ENCODE results near the gene EIF4E1B. TPM values are rescaled to one million over a fixed set of nuclear protein-coding genes. Genes with fewer than 3 reads are reported as not detected.
A peak's percentile ranks its signal among the peaks of the same experiment; 100 is the strongest.

EIF4E1B gene
- total and polyA plus RNA-seq, 2 donors (not counting 1 experiment from before 2014, with no cell fraction given): not detected

DNA sequence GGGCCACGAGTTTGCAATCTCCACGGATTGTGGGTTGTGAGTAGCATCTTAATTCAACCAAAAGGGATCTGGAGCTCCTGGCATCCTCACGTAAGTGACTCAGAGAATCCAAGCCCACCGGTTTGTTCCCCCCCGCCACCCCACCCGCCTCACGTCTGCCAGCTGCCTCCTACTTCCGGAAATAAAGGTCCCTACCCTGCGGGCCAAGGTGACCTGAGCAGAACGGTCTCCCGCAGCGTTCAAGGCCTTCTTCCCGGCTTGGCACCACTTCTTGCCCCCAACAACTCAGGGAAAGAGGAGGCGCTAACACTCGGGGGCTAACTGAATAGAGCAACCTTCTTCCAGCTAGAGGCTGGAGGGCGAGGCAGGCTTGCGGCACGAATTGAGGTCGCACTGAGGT lies 11.7 kb upstream of the EIF4E1B start:
- Histone ChIP-seq H3K36me3 (ENCODE audit: control insufficient read depth, insufficient read depth, low read length) (no peaks in the 10 kb centered on the region), H3K27me3 (ENCODE audit: control insufficient read depth, insufficient read depth, low read length) (peaks cover 13% of the 10 kb centered on the region), H3K79me2 (ENCODE audit: control insufficient read depth, insufficient read depth, low read length) (no peaks in the 10 kb centered on the region), H3K4me1 (ENCODE audit: control insufficient read depth, extremely low read depth, insufficient read depth, low read length) (peaks cover 27% of the 10 kb centered on the region), H3K4me3 (replicated peaks in 1 of 4; ENCODE audit: control extremely low read depth in 1 of 4, insufficient read depth in 1 of 4, low read depth in 3 of 4, low read length in 4 of 4) (peak overlapping the region in 1 of 4 experiments; percentile 6), H4K20me1 (ENCODE audit: control insufficient read depth, extremely low read depth, insufficient read depth, low read length) (no peaks in the 10 kb centered on the region), H3K9ac (ENCODE audit: insufficient read depth, low read length) (no peak overlapping the region), H2AFZ (ENCODE audit: low read length) (peak overlapping the region; percentile 12), H3K27ac (ENCODE audit: insufficient read depth, low read length) (no peak overlapping the region), H3K4me2 (ENCODE audit: extremely low read depth, insufficient read depth, low read length) (peak overlapping the region; percentile 30), H3K9me3 (ENCODE audit: control insufficient read depth, insufficient read depth, low read depth, low read length) (no peaks in the 10 kb centered on the region)
- no peak for TF ChIP-seq EZH2 (IDR thresholded peaks at IDR 0.05; ENCODE audit: low read length, missing control alignments)
- TF ChIP-seq, protein P1, sequence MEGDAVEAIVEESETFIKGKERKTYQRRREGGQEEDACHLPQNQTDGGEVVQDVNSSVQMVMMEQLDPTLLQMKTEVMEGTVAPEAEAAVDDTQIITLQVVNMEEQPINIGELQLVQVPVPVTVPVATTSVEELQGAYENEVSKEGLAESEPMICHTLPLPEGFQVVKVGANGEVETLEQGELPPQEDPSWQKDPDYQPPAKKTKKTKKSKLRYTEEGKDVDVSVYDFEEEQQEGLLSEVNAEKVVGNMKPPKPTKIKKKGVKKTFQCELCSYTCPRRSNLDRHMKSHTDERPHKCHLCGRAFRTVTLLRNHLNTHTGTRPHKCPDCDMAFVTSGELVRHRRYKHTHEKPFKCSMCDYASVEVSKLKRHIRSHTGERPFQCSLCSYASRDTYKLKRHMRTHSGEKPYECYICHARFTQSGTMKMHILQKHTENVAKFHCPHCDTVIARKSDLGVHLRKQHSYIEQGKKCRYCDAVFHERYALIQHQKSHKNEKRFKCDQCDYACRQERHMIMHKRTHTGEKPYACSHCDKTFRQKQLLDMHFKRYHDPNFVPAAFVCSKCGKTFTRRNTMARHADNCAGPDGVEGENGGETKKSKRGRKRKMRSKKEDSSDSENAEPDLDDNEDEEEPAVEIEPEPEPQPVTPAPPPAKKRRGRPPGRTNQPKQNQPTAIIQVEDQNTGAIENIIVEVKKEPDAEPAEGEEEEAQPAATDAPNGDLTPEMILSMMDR (conservative IDR thresholded peaks at IDR 0.05 in 1 of 2, IDR thresholded peaks at IDR 0.05 in 1 of 2; ENCODE audit: low read depth in 1 of 2, low read length in 2 of 2): no peak
- DNase-seq (ENCODE audit: low read depth in 2 of 2): no peak

DNA sequence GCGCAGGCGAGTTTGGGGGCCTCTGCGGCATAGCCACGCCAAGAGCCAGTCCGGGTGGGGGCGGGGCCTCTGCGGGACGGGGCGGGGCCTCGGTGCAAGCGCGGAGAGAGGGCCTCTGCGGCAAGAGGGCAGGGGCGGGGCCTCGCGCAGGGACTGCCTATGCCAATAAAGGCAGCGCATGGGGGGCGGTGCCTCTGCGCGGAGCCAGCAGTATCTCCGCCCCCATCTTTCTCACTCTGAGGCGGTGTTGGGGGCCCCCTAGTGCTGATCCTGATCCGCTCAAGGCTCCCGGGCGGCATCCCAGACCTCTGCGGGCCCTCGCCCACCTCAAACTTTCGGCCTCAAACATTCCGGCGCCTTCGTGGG lies 11.3 kb upstream of the EIF4E1B start:
- Histone ChIP-seq H3K9me3 (ENCODE audit: control insufficient read depth, insufficient read depth, low read depth, low read length) (no peaks in the 10 kb centered on the region), H4K20me1 (ENCODE audit: control insufficient read depth, extremely low read depth, insufficient read depth, low read length) (no peaks in the 10 kb centered on the region), H3K9ac (ENCODE audit: insufficient read depth, low read length) (no peak overlapping the region), H2AFZ (ENCODE audit: low read length) (peak overlapping the region; percentile 12), H3K27me3 (ENCODE audit: control insufficient read depth, insufficient read depth, low read length) (peaks cover 13% of the 10 kb centered on the region), H3K4me2 (ENCODE audit: extremely low read depth, insufficient read depth, low read length) (peak overlapping the region; percentile 37), H3K36me3 (ENCODE audit: control insufficient read depth, insufficient read depth, low read length) (no peaks in the 10 kb centered on the region), H3K4me1 (ENCODE audit: control insufficient read depth, extremely low read depth, insufficient read depth, low read length) (peaks cover 27% of the 10 kb centered on the region), H3K27ac (ENCODE audit: insufficient read depth, low read length) (no peak overlapping the region), H3K79me2 (ENCODE audit: control insufficient read depth, insufficient read depth, low read length) (no peaks in the 10 kb centered on the region), H3K4me3 (replicated peaks in 1 of 4; ENCODE audit: control extremely low read depth in 1 of 4, insufficient read depth in 1 of 4, low read depth in 3 of 4, low read length in 4 of 4) (peak overlapping the region in 1 of 4 experiments; percentile 6)
- DNase-seq (ENCODE audit: low read depth in 2 of 2): peak; percentile 83 to 91
- TF ChIP-seq EZH2 (IDR thresholded peaks at IDR 0.05; ENCODE audit: low read length, missing control alignments): no peak
- TF ChIP-seq, protein P1 (conservative IDR thresholded peaks at IDR 0.05 in 1 of 2, IDR thresholded peaks at IDR 0.05 in 1 of 2; ENCODE audit: low read depth in 1 of 2, low read length in 2 of 2): peak; percentile 30 to 47

DNA sequence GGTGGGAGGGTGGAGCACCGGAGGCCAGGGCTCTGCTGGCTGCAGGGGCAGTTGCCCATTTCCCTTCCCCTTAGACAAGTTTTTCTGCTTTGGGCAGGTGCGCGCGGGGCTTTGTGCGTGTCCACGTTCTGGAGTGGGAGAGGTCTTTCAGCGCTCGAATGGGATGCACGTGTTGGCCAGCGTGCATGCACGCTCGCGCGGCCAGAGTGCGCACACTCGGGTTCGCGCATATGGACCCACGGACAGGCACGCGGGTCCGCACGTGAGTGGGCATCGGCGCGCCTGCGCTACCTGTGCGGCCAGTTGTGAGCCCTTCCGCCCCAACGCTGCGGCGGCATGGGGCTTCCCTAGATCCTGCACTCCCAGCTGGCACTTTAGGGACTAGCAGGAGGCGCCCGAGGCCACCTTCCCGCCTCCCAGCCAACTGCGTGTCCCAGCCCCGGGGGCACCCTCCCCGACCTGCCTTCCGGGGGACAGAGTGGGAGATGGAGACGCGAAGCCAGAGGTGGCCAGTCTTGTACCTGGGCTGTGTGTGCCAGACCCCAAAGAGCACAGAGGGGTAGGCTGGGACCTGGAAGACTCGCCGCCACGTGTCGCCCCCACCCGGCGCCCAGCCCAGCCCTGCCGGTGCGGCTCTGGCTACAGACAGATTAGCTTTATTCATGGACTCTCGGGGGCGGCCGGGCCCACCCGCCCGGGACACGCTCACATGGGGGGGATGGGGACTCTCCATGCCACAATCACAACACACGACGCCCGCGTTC lies 10.7 kb upstream of the EIF4E1B start:
- H3K4me2 ChIP-seq (ENCODE audit: extremely low read depth, insufficient read depth, low read length): peak overlapping the region; percentile 37
- no peak overlapping the region for H2AFZ ChIP-seq (ENCODE audit: low read length)
- H3K79me2 ChIP-seq (ENCODE audit: control insufficient read depth, insufficient read depth, low read length): no peaks in the 10 kb centered on the region
- no peak overlapping the region for H3K4me3 ChIP-seq (replicated peaks in 1 of 4; ENCODE audit: control extremely low read depth in 1 of 4, insufficient read depth in 1 of 4, low read depth in 3 of 4, low read length in 4 of 4)
- no peaks in the 10 kb centered on the region for H3K9me3 ChIP-seq (ENCODE audit: control insufficient read depth, insufficient read depth, low read depth, low read length)
- H3K27me3 ChIP-seq (ENCODE audit: control insufficient read depth, insufficient read depth, low read length): peaks cover 13% of the 10 kb centered on the region
- H3K4me1 ChIP-seq (ENCODE audit: control insufficient read depth, extremely low read depth, insufficient read depth, low read length): peaks cover 23% of the 10 kb centered on the region
- TF ChIP-seq, protein P1 (conservative IDR thresholded peaks at IDR 0.05 in 1 of 2, IDR thresholded peaks at IDR 0.05 in 1 of 2; ENCODE audit: low read depth in 1 of 2, low read length in 2 of 2): peak in 1 of 2 donors; percentile 0
- TF ChIP-seq EZH2 (IDR thresholded peaks at IDR 0.05; ENCODE audit: low read length, missing control alignments): peak; percentile 85
- no peaks in the 10 kb centered on the region for H4K20me1 ChIP-seq (ENCODE audit: control insufficient read depth, extremely low read depth, insufficient read depth, low read length)
- no peak overlapping the region for H3K9ac ChIP-seq (ENCODE audit: insufficient read depth, low read length)
- no peak overlapping the region for H3K27ac ChIP-seq (ENCODE audit: insufficient read depth, low read length)
- DNase-seq (ENCODE audit: low read depth in 2 of 2): no peak
- no peaks in the 10 kb centered on the region for H3K36me3 ChIP-seq (ENCODE audit: control insufficient read depth, insufficient read depth, low read length)
